GM12873 (cell line): ENCODE results near the gene NGF.

Experiments
- TF ChIP-seq, protein P1 (sequence below): IDR thresholded peaks from 2 replicates; pipeline ENCODE4 v1.5.1; 2012; ENCODE audit warnings: low read depth, mild to moderate bottlenecking, moderate library complexity, low read length, control low read depth; ENCODE audit not compliant: insufficient read depth; ENCODE audit errors: missing control alignments

NGF gene

GRCh38 chr1:115364046-115364779 lies 26.2 kb upstream of the NGF start:
- TF ChIP-seq, protein P1, sequence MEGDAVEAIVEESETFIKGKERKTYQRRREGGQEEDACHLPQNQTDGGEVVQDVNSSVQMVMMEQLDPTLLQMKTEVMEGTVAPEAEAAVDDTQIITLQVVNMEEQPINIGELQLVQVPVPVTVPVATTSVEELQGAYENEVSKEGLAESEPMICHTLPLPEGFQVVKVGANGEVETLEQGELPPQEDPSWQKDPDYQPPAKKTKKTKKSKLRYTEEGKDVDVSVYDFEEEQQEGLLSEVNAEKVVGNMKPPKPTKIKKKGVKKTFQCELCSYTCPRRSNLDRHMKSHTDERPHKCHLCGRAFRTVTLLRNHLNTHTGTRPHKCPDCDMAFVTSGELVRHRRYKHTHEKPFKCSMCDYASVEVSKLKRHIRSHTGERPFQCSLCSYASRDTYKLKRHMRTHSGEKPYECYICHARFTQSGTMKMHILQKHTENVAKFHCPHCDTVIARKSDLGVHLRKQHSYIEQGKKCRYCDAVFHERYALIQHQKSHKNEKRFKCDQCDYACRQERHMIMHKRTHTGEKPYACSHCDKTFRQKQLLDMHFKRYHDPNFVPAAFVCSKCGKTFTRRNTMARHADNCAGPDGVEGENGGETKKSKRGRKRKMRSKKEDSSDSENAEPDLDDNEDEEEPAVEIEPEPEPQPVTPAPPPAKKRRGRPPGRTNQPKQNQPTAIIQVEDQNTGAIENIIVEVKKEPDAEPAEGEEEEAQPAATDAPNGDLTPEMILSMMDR = no peak

DNA sequence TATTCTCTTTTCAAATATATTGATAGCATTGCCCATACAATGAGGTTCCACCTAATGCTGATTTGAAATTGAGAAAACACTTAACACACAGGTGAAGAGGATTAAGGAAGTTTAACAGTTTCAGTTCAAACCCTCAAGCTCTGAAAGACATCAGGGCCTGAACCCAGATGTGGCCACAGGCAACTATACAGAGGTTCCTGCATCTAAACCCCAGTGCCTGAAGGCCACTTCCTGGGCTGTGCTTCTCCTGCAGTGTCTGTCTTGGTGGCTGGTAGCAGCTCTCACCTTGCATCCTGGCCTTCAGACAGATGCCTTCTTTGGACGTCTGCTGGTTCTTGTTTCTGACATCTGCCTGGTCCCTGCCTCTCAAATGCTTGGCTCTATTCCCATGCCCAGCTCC lies 25.1 kb upstream of the NGF start:
- TF ChIP-seq, protein P1 = no peak

GRCh38 chr1:115356356-115356755 lies 18.3 kb upstream of the NGF start:
- TF ChIP-seq, protein P1 = no peak

GRCh38 chr1:115355069-115355468 lies 17.0 kb upstream of the NGF start:
- TF ChIP-seq, protein P1 = no peak

GRCh38 chr1:115351143-115351542 lies 13.1 kb upstream of the NGF start:
- TF ChIP-seq, protein P1 = no peak

- TF ChIP-seq, protein P1 = no peak
Measured at GRCh38 chr1:115348636-115349035, 10.6 kb upstream of the NGF start.

GRCh38 chr1:115347282-115347681 lies 9.2 kb upstream of the NGF start:
- TF ChIP-seq, protein P1 = no peak
